Glutamatergic neuron (in vitro differentiated cells): Measurements from ENCODE around the gene PXDN. TPM values are rescaled to one million over a fixed set of nuclear protein-coding genes. Genes with fewer than 3 reads are reported as not detected.

Experiments used
- DNase-seq: peaks from one replicate; pipeline ENCODE4 v3.0.0; 2022
- H3K27ac Mint-ChIP-seq: one replicate; pipeline ENCODE4 v1.8.0; 2020; ENCODE audit warnings: mild to moderate bottlenecking, mixed read lengths, inconsistent platforms; ENCODE audit not compliant: unreplicated experiment
- H3K27me3 Mint-ChIP-seq: one replicate; pipeline ENCODE4 v1.8.0; 2020; ENCODE audit warnings: mild to moderate bottlenecking, moderate library complexity, mixed read lengths, inconsistent platforms; ENCODE audit not compliant: unreplicated experiment
- H3K36me3 Mint-ChIP-seq: one replicate; pipeline ENCODE4 v1.8.0; 2020; ENCODE audit warnings: mild to moderate bottlenecking, mixed read lengths, inconsistent platforms; ENCODE audit not compliant: unreplicated experiment
- H3K4me1 Mint-ChIP-seq: one replicate; pipeline ENCODE4 v1.8.0; 2020; ENCODE audit warnings: mild to moderate bottlenecking, low read depth, mixed read lengths, inconsistent platforms; ENCODE audit not compliant: unreplicated experiment
- H3K4me3 Mint-ChIP-seq: one replicate; pipeline ENCODE4 v1.8.0; 2020; ENCODE audit warnings: mild to moderate bottlenecking, mixed read lengths, inconsistent platforms; ENCODE audit not compliant: unreplicated experiment
- H3K9me3 Mint-ChIP-seq: one replicate; pipeline ENCODE4 v1.8.0; 2020; ENCODE audit warnings: mild to moderate bottlenecking, moderate library complexity, mixed read lengths, inconsistent platforms; ENCODE audit not compliant: unreplicated experiment
- CTCF ChIP-seq: fragments of 200-600 bp; sonication (generic); IDR thresholded peaks from one replicate; pipeline ENCODE4 v1.5.0; 2021; ENCODE audit not compliant: partially characterized antibody, unreplicated experiment
- total RNA-seq: library from RNA; stranded (reverse); fragmentation: NEBNext Ultra II Directional; extraction: Animal tissue kit (Norgen Biotek cat#: 25700); gene quantifications from one replicate; pipeline ENCODE4 v1.2.1, GENCODE V29; 2021; ENCODE audit not compliant: unreplicated experiment

The PXDN gene
- total RNA-seq, 1 donor from 2014 or later = 226 TPM

GRCh38 chr2:1603059-1603458 lies 141.3 kb downstream of the PXDN start:
- peaks cover 6% of the 10 kb centered on the region for H3K9me3 Mint-ChIP-seq
- no peak overlapping the region for H3K4me3 Mint-ChIP-seq
- no peaks in the 10 kb centered on the region for H3K36me3 Mint-ChIP-seq
- no peak for DNase-seq
- peaks cover 3% of the 10 kb centered on the region for H3K27me3 Mint-ChIP-seq
- no peak for TF ChIP-seq CTCF
- H3K4me1 Mint-ChIP-seq = peaks cover 15% of the 10 kb centered on the region
- no peak overlapping the region for H3K27ac Mint-ChIP-seq

- H3K4me3 Mint-ChIP-seq = peak overlapping the region; percentile 21
- H3K36me3 Mint-ChIP-seq = no peaks in the 10 kb centered on the region
- H3K27ac Mint-ChIP-seq = no peak overlapping the region
- peaks cover 6% of the 10 kb centered on the region for H3K9me3 Mint-ChIP-seq
- no peak for DNase-seq
- no peak for TF ChIP-seq CTCF
- H3K27me3 Mint-ChIP-seq = peaks cover 3% of the 10 kb centered on the region
- peaks cover 15% of the 10 kb centered on the region for H3K4me1 Mint-ChIP-seq
These were observed 141.9 kb downstream of the PXDN start for GRCh38 chr2:1602278-1603010.

- H3K36me3 Mint-ChIP-seq = no peaks in the 10 kb centered on the region
- H3K27ac Mint-ChIP-seq = no peak overlapping the region
- peaks cover 4% of the 10 kb centered on the region for H3K9me3 Mint-ChIP-seq
- peaks cover 3% of the 10 kb centered on the region for H3K27me3 Mint-ChIP-seq
- peaks cover 13% of the 10 kb centered on the region for H3K4me1 Mint-ChIP-seq
- DNase-seq = no peak
- TF ChIP-seq CTCF = no peak
- peak overlapping the region; percentile 21 for H3K4me3 Mint-ChIP-seq
These were observed 142.6 kb downstream of the PXDN start for GRCh38 chr2:1601471-1602277.

- H3K4me1 Mint-ChIP-seq = peaks cover 13% of the 10 kb centered on the region
- no peak for TF ChIP-seq CTCF
- DNase-seq = no peak
- peaks cover 3% of the 10 kb centered on the region for H3K27me3 Mint-ChIP-seq
- H3K9me3 Mint-ChIP-seq = no peaks in the 10 kb centered on the region
- H3K36me3 Mint-ChIP-seq = no peaks in the 10 kb centered on the region
- H3K27ac Mint-ChIP-seq = no peak overlapping the region
- no peak overlapping the region for H3K4me3 Mint-ChIP-seq
These were observed 143.3 kb downstream of the PXDN start for GRCh38 chr2:1601067-1601412.
